Esophagus muscularis mucosa (tissue), 4 donors: ENCODE results near the gene SZT2. TPM values are rescaled to one million over a fixed set of nuclear protein-coding genes. Genes with fewer than 3 reads are reported as not detected.

Source experiments
- DNase-seq: peaks from one replicate; pipeline ENCODE4 v3.0.0-alpha.2; 2017; ENCODE audit errors: extremely low spot score
- H3K27ac ChIP-seq, 4 donors: fragments of 200-600 bp; sonication (generic); replicated peaks in 1 of 4; 1 replicate in 3 of 4; 2 replicates in 1 of 4; pipeline ENCODE4 v1.5.1; 2016 to 2019; ENCODE audit warnings: mild to moderate bottlenecking in 1 of 4
- H3K27me3 ChIP-seq, 4 donors: fragments of 200-600 bp; sonication (generic); one replicate each; pipeline versions ENCODE4 v1.5.1 to v1.6.0; 2016 to 2019
- H3K36me3 ChIP-seq, 4 donors: fragments of 200-600 bp; sonication (generic); one replicate each; pipeline ENCODE4 v1.5.1; 2016 to 2019
- H3K4me1 ChIP-seq, 4 donors: fragments of 200-600 bp; sonication (generic); one replicate each; pipeline ENCODE4 v1.5.1; 2016 to 2019
- H3K4me3 ChIP-seq, 4 donors: fragments of 200-600 bp; sonication (generic); 1 replicate in 2 of 4; 2 replicates in 2 of 4; pipeline ENCODE4 v1.5.1; 2016 to 2019; ENCODE audit warnings: mild to moderate bottlenecking in 4 of 4, moderate library complexity in 1 of 4
- H3K9me3 ChIP-seq, 4 donors: fragments of 200-600 bp; sonication (generic); 1 replicate in 3 of 4; 2 replicates in 1 of 4; pipeline ENCODE4 v1.5.1; 2016 to 2019
- EP300 ChIP-seq: sonication (generic); formaldehyde crosslinking; IDR thresholded peaks from one replicate; pipeline ENCODE4 v1.6.1; 2017; ENCODE audit warnings: antibody characterized with exemption
- POLR2A ChIP-seq: fragments of 450-650 bp; IDR thresholded peaks from one replicate; pipeline ENCODE4 v1.6.1; 2017; ENCODE audit warnings: antibody characterized with exemption, moderate library complexity, mild to moderate bottlenecking, low read depth
- POLR2AphosphoS5 ChIP-seq, 2 donors: sonication (generic); formaldehyde crosslinking; IDR thresholded peaks; one replicate each; pipeline ENCODE4 v1.6.1; 2017; ENCODE audit warnings: antibody characterized with exemption in 2 of 2
- WGBS: methylation state at CpG from one replicate; pipeline ENCODE4 v1.1.5; 2018; 5-methylcytosine and 5-hydroxymethylcytosine counted together
- intact Hi-C: fragments of 100-400 bp; cut with DNase I; formaldehyde crosslinking; loops from one replicate; pipeline ENCODE4 v1.15.1; 2023
- total RNA-seq, 4 donors: library from RNA; depleted of rRNA; stranded (reverse); fragments of >200 nt; gene quantifications; one replicate each; pipeline versions ENCODE4 v1.1.0 to v1.2.1, GENCODE V29; 2016
- TF ChIP-seq, protein P1 (sequence below), 3 experiments: fragments of 200-600 bp in 2 of 3; fragments of 450-650 bp in 1 of 3; sonication (generic) in 2 of 3; IDR thresholded peaks; one replicate each; pipeline ENCODE4 v1.5.1; 2017 to 2019; ENCODE audit warnings: antibody characterized with exemption in 3 of 3, mild to moderate bottlenecking in 2 of 3, moderate library complexity in 1 of 3

The SZT2 gene
- total RNA-seq, 4 donors from 2014 or later, result 25.2 to 45.9 (median 31.3) TPM

DNA sequence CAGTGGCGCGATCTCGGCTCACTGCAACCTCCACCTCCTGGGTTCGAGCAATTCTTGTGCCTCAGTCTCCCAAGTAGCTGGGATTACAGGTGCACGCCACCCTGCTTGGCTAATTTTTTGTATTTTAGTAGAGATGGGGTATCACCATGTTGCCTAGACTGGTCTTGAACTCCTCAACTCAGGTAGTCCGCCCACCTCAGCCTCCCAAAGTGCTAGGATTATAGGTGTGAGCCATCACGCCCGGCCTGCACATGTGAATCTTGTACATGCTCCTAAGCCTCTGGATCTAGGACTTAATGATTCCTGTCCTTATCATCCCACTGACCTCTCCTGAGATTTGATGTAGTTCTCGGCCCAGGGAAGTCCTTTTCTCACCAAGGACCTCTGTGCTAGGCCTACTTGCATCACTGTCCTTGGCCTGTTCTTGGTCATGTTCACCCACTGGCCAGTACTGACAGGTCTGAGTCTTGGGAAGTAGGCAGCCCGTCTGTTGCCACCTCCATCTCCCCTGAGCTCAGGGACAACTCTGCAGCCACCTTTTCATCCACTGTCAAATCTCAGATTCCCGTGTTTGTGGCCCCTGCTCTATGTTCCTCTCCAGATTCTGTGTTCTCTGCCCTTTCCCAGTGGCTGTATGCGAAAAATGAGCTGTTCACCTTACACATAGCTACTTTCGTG lies 54.6 kb downstream of the SZT2 start:
- Histone ChIP-seq H3K4me3 (no peak overlapping the region), H3K36me3 (peaks cover 89 to 100% (median 99%) of the 10 kb centered on the region in 4 donors), H3K9me3 (no peaks in the 10 kb centered on the region), H3K27me3 (no peaks in the 10 kb centered on the region), H3K27ac (no peak overlapping the region), H3K4me1 (peaks cover 0 to 3% (median 0%) of the 10 kb centered on the region in 4 donors)
- WGBS, result 88% methylated on average over 13 of the region's 13 CpGs
- DNase-seq, result no peak
- TF ChIP-seq POLR2A (no peak), POLR2AphosphoS5 (IDR thresholded peaks at IDR 0.05) (no peak), EP300 (no peak)
- TF ChIP-seq, protein P1, sequence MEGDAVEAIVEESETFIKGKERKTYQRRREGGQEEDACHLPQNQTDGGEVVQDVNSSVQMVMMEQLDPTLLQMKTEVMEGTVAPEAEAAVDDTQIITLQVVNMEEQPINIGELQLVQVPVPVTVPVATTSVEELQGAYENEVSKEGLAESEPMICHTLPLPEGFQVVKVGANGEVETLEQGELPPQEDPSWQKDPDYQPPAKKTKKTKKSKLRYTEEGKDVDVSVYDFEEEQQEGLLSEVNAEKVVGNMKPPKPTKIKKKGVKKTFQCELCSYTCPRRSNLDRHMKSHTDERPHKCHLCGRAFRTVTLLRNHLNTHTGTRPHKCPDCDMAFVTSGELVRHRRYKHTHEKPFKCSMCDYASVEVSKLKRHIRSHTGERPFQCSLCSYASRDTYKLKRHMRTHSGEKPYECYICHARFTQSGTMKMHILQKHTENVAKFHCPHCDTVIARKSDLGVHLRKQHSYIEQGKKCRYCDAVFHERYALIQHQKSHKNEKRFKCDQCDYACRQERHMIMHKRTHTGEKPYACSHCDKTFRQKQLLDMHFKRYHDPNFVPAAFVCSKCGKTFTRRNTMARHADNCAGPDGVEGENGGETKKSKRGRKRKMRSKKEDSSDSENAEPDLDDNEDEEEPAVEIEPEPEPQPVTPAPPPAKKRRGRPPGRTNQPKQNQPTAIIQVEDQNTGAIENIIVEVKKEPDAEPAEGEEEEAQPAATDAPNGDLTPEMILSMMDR (IDR thresholded peaks at IDR 0.05), result no peak
- intact Hi-C loops, result no loop called here

DNA sequence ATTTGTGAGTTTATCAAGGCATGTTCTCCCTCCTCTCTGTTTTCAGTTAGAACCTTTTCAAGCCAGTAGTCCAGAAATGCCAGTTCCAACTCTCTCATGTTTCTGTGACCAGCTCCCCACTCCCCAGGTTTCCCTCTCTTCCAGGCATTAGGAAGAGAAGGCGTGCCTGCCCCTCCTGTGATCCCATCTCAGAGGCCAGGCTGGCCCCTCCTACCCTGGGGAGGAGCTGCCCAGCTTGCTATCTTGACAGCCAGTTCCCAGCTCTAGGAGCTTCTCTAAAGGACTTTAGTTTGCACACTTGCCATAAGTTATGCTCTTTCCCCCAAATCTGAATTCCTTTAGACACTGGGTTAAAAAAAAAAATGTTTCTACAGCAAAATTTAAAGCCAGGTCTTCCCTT lies 55.1 kb downstream of the SZT2 start:
- DNase-seq, result no peak
- Histone ChIP-seq H3K9me3 (no peaks in the 10 kb centered on the region), H3K27me3 (no peaks in the 10 kb centered on the region), H3K4me3 (no peak overlapping the region), H3K27ac (no peak overlapping the region), H3K4me1 (peaks cover 0 to 3% (median 0%) of the 10 kb centered on the region in 4 donors), H3K36me3 (peaks cover 92 to 100% (median 99%) of the 10 kb centered on the region in 4 donors)
- no peak for TF ChIP-seq POLR2A
- TF ChIP-seq EP300, result no peak
- TF ChIP-seq, protein P1 (IDR thresholded peaks at IDR 0.05), result no peak
- no peak for TF ChIP-seq POLR2AphosphoS5 (IDR thresholded peaks at IDR 0.05)
- intact Hi-C loops, result no loop called here
- 55% methylated on average over 1 of the region's 1 CpG for WGBS

DNA sequence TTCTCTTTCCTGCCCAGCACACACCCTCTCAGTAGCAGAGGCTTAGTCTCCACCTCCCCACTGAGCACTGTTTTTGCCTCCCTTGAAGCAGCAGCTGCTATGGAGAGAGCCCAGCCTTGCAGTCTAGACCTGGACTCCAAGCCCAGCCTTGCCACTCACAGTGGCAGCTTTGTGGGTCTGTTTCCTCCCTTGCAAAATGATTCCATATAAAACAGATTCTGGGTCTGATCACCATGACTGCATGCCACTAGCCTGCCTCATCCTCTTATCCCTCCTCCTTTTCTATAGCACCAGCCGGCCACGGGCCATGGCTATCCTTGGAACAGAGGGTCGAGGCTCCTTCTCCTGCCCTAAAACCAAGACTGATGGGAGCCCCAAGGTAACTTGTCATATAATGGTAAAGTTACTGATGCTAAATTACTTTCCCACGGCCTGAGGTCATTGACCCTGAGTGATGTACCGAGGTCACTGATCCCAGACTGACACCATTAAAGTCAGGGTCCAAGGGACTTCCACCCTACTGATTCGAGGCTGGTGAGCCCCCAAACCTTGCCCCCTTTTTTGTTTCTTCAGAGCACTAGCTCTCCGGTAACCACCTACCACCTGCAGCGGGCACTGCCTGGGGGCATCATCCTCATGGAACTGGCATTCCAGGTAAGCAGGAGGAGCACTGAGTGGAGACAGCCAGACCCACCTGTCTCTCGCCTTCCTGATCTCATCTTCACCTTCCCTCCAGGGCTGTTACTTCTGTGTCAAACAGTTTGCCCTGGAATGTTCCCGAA lies 56.1 kb downstream of the SZT2 start:
- Histone ChIP-seq H3K27ac (no peak overlapping the region), H3K36me3 (peaks cover 92 to 100% (median 99%) of the 10 kb centered on the region in 4 donors), H3K9me3 (no peaks in the 10 kb centered on the region), H3K4me1 (peaks cover 0 to 3% (median 0%) of the 10 kb centered on the region in 4 donors), H3K27me3 (no peaks in the 10 kb centered on the region), H3K4me3 (no peak overlapping the region)
- WGBS, result 92% methylated on average over 10 of the region's 10 CpGs
- TF ChIP-seq POLR2AphosphoS5 (IDR thresholded peaks at IDR 0.05), result no peak
- no peak for TF ChIP-seq POLR2A
- no peak for DNase-seq
- intact Hi-C loops, result no loop called here

DNA sequence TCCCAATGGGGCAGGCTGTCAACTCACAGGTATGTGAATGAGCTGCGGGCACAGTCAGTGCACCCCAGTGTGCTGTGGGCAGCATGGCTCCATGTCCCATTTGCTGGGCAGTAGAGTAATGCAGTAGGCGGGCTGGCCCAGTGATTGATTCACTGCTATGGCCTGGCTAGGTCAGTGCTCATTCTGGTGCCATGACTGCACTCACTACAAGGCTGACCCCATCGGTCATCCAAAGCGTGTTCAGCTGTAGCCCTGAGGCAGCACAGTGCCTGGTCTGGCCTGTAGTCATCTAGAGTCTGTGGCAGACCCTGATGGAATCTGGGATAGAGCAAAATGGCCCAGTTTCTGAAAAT lies 56.7 kb downstream of the SZT2 start:
- Histone ChIP-seq H3K4me3 (no peak overlapping the region), H3K36me3 (peaks cover 87 to 100% (median 99%) of the 10 kb centered on the region in 4 donors), H3K27ac (no peak overlapping the region), H3K9me3 (no peaks in the 10 kb centered on the region), H3K4me1 (peaks cover 0 to 3% (median under 1%) of the 10 kb centered on the region in 4 donors), H3K27me3 (no peaks in the 10 kb centered on the region)
- no peak for DNase-seq
- intact Hi-C loops, result no loop called here
- TF ChIP-seq EP300 (no peak), POLR2AphosphoS5 (IDR thresholded peaks at IDR 0.05) (no peak), POLR2A (no peak)
- TF ChIP-seq, protein P1 (IDR thresholded peaks at IDR 0.05), result no peak
- 100% methylated on average over 2 of the region's 4 CpGs for WGBS
